Lower leg skin (tissue), 4 donors: Measurements from ENCODE around the gene IFITM1. TPM values are rescaled to one million over a fixed set of nuclear protein-coding genes. Genes with fewer than 3 reads are reported as not detected.

Experiments
- DNase-seq, 2 donors: peaks; one replicate each; pipeline ENCODE4 v3.0.0-alpha.2; 2019; ENCODE audit warnings: low spot score in 2 of 2
- H3K4me3 ChIP-seq: fragments of 200-600 bp; sonication (generic); 2 replicates; pipeline ENCODE4 v1.5.1; 2017; ENCODE audit warnings: mild to moderate bottlenecking, low read depth; ENCODE audit not compliant: poor library complexity, severe bottlenecking
- CTCF ChIP-seq, 3 donors: fragments of 450-650 bp; IDR thresholded peaks; one replicate each; pipeline ENCODE4 v1.5.1; 2016; ENCODE audit warnings: antibody characterized with exemption in 3 of 3, mild to moderate bottlenecking in 3 of 3, moderate library complexity in 2 of 3
- POLR2A ChIP-seq, 2 donors: fragments of 450-650 bp; IDR thresholded peaks; one replicate each; pipeline ENCODE4 v1.6.1; 2016 to 2017; ENCODE audit warnings: antibody characterized with exemption in 2 of 2, mild to moderate bottlenecking in 1 of 2, moderate library complexity in 1 of 2
- WGBS, 2 donors: methylation state at CpG; one replicate each; pipeline ENCODE4 v1.1.5; 2018; 5-methylcytosine and 5-hydroxymethylcytosine counted together
- intact Hi-C: fragments of 100-400 bp; cut with DNase I; formaldehyde crosslinking; loops from one replicate; pipeline ENCODE4 v1.15.0; 2023; ENCODE audit warnings: low total_unique reads
- total RNA-seq, 4 donors: library from RNA; depleted of rRNA; stranded (reverse); fragments of >200 nt; gene quantifications; one replicate each; pipeline ENCODE4 v1.1.0, GENCODE V29; 2016

IFITM1 gene
- total RNA-seq, 4 donors from 2014 or later, result 44.2 to 114 (median 65.4) TPM

DNA sequence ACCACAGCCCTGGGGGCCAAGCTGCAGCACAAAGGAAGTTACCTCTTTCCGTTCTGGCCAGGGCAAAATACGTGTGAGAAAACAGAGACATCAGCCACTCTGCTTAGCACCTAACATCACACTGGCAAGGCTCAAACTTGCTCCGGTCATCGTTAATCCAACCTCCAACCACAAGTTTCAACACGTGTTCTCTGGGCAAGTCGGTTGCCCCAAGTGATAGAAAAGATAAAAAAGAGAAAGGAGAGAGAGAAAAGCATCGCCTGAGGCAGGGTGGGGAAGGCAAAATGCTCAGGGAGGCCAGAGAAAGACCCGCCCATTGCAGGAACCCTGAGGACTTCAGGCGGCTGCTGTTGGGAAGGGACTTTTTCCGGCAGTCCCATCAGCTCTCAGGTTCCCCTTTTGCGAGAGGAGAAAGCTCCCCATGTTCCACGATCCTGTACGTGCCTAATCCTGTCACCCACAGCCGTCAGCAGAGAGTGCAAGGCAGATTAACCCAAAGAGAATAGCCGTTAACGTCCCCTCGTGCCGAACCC, 36.9 kb downstream of the IFITM1 start:
- no peak overlapping the region for H3K4me3 ChIP-seq
- no peak for TF ChIP-seq POLR2A (IDR thresholded peaks at IDR 0.05)
- TF ChIP-seq CTCF (IDR thresholded peaks at IDR 0.05), result no peak
- intact Hi-C loops, result loop anchor here (10.0 kb wide), 2 partner anchors 46 to 96 kb away; partner anchors contain the start of gene IFITM2
- DNase-seq, result no peak
- WGBS, 2 donors, result 38 to 50% methylated on average over 18 of the region's 18 CpGs

DNA sequence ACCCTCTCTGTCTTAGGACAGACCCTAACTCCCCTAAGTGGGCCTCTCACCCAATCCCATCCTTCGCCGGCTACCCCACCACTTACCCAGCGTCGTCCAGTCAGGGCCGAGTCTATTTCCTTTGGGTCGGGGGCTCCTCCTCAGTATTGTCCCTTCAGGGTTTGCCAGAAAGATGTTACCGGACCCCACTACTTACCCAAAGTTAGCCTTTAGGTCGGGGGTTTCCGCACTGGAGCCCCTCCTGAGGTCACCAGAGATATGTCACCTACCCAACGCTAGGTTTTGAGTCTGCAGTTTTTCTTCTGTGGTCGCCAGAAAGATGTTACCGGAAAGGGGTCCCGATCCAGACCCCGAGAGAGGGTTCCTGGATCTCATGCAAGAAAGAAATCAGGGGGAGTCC, 37.6 kb downstream of the IFITM1 start:
- intact Hi-C loops, result loop anchor here (10.0 kb wide), 2 partner anchors 47 to 97 kb away; partner anchors contain the start of gene IFITM2
- WGBS, 2 donors, result 96% methylated on average over 14 of the region's 14 CpGs
- H3K4me3 ChIP-seq, result no peak overlapping the region
- no peak for DNase-seq
- TF ChIP-seq CTCF (IDR thresholded peaks at IDR 0.05) (no peak), POLR2A (IDR thresholded peaks at IDR 0.05) (no peak)

DNA sequence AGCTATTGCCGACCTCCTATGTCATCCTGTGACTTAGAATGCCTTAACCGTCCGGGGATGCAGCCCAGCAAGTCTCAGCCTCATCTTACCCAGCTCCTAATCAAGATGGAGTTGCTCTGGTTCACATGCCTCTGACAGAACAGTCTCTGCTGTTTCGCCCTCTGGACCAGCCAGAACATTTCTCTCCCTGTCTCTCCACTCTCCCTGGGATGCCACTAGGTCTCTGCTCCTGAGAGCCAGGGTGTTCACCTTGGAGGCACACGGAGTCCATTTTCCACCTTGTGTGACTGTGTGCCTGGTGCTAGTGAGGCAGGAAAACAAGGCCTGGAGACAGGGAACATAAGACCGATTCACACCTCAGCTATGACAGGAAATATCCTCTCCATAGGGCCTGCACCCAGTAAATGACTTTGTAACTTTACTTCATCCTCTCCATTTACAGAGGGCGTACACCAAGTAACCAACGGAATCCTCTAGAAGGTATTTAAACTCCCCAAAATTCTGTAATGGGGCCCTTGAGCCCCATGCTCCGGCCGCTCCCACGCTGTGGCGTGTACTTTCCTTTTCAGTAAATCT, 38.7 kb downstream of the IFITM1 start:
- TF ChIP-seq POLR2A (IDR thresholded peaks at IDR 0.05), result no peak
- no peak for TF ChIP-seq CTCF (IDR thresholded peaks at IDR 0.05)
- 91 to 94% methylated on average over 12 of the region's 12 CpGs for WGBS, 2 donors
- intact Hi-C loops, result loop anchor here (10.0 kb wide), 2 partner anchors 48 to 98 kb away; partner anchors contain the start of gene IFITM2

DNA sequence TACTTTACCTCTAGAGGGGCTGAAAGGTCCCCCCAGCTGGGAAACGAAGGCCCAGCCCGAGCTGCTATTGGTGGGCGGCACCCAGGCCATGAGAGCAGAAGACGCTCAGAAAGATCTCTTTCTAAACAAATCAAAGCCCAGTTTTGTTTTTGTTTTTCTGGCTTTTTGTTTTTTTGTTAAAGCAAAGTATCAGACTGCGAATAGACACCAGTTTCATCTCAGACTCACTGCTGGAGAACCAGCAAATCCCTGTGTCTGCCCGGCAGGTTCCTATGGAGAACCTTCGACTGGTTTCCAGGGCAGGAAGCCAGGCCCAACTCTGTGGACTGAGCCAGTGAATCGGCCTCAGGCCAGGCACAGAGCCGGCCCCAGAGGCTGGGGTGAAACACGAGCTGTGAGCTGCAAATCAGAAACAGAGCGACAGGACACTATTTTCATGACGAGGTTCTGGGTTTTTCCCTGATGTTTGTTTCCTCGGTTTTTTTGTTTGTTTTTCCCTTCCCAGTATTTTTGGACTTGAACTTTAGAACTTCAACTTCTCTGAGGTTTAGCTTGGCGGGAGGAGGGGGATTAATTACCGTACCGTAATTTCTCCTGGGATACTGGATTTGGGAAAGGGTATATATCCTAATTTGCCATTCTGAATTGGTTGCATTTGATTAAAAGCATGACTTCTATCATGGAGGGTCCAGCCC, 39.5 kb downstream of the IFITM1 start:
- intact Hi-C loops, result loop anchor here (10.0 kb wide), 2 partner anchors 49 to 99 kb away; partner anchors contain the start of gene IFITM2
- no peak overlapping the region for H3K4me3 ChIP-seq
- no peak for TF ChIP-seq POLR2A (IDR thresholded peaks at IDR 0.05)
- TF ChIP-seq CTCF (IDR thresholded peaks at IDR 0.05), result no peak
- WGBS, 2 donors, result 20 to 23% methylated on average over 16 of the region's 16 CpGs
- peak; percentile 70 to 96 for DNase-seq

More for the DNA sequence above, 38.7 kb downstream of the IFITM1 start:
- DNase-seq, result no peak
- H3K4me3 ChIP-seq, result no peak overlapping the region

- TF ChIP-seq POLR2A (IDR thresholded peaks at IDR 0.05), result peak in 1 of 2 donors; percentile 64
- TF ChIP-seq CTCF (IDR thresholded peaks at IDR 0.05), result no peak
- H3K4me3 ChIP-seq, result no peak overlapping the region
- DNase-seq, result peak; percentile 85 to 98
- 4 to 5% methylated on average over 12 to 44 of the region's 76 CpGs for WGBS, 2 donors
- intact Hi-C loops, result loop anchor here (10.0 kb wide), 2 partner anchors 51 to 101 kb away; partner anchors contain the start of gene IFITM2
Observed at GRCh38 chr11:355581-356458, 42.0 kb downstream of the IFITM1 start.
